Measurements from ENCODE around the gene C17orf78.
"Not testable (repeated sequence)": the region's sequence is repeated elsewhere in the genome, so short reads cannot be mapped to it uniquely, and the experiment has no call there.

The C17orf78 gene

GRCh38 chr17:37430051-37430627 lies 54.4 kb downstream of the C17orf78 start:
- no peak for DNase-seq (ENCODE audit: low read depth in 1 of 2, low spot score in 1 of 2)

GRCh38 chr17:37432671-37433070 lies 56.9 kb downstream of the C17orf78 start:
- no peak for DNase-seq (ENCODE audit: low read depth in 1 of 2, low spot score in 1 of 2)

GRCh38 chr17:37438141-37438540 lies 62.4 kb downstream of the C17orf78 start:
- DNase-seq (ENCODE audit: low read depth in 1 of 2, low spot score in 1 of 2): no peak

GRCh38 chr17:37440424-37440823 lies 64.6 kb downstream of the C17orf78 start:
- DNase-seq (ENCODE audit: low read depth in 1 of 2, low spot score in 1 of 2): no peak

- not testable (repeated sequence) for DNase-seq (ENCODE audit: low read depth in 1 of 2, low spot score in 1 of 2)
Observed at GRCh38 chr17:37441369-37442014, 65.7 kb downstream of the C17orf78 start.

Measured in activated CD4-positive, alpha-beta T cell treated with anti-CD3 and anti-CD28 coated beads, Interleukin-2, amount 50 U/mL, for 24 hours (primary cell).